T-helper 1 cell treated with Interleukin-12 subunit alpha and Interleukin-12 subunit beta and Interleukin-4 antibody, amounts not matched to agents 30 μg/mL and 1 μg/mL, for 36 hours (primary cell): Measurements from ENCODE around the gene NID1.
"Not testable (repeated sequence)": the region's sequence is repeated elsewhere in the genome, so short reads cannot be mapped to it uniquely, and the experiment has no call there.

Source experiments
- H3K27ac Mint-ChIP-seq: one replicate; pipeline ENCODE4 v1.8.0; 2021; ENCODE audit warnings: mild to moderate bottlenecking, mixed read lengths
- H3K27me3 Mint-ChIP-seq: one replicate; pipeline ENCODE4 v1.8.0; 2021; ENCODE audit warnings: low read depth, mixed read lengths
- H3K36me3 Mint-ChIP-seq: one replicate; pipeline ENCODE4 v1.8.0; 2021; ENCODE audit warnings: low read depth, mixed read lengths
- H3K4me1 Mint-ChIP-seq: one replicate; pipeline ENCODE4 v1.8.0; 2021; ENCODE audit warnings: low read depth, mixed read lengths
- H3K4me3 Mint-ChIP-seq: one replicate; pipeline ENCODE4 v1.8.0; 2021; ENCODE audit warnings: mild to moderate bottlenecking, moderate library complexity, mixed read lengths
- H3K9me3 Mint-ChIP-seq: one replicate; pipeline ENCODE4 v1.8.0; 2021; ENCODE audit warnings: mixed read lengths

NID1 gene

GRCh38 chr1:235935235-235936225 lies 129.4 kb downstream of the NID1 start:
- Mint-ChIP-seq H3K27me3 (peaks cover 9% of the 10 kb centered on the region), H3K9me3 (peaks cover 6% of the 10 kb centered on the region), H3K4me1 (peaks cover 43% of the 10 kb centered on the region), H3K27ac (no peak overlapping the region), H3K36me3 (peaks cover 9% of the 10 kb centered on the region), H3K4me3 (no peak overlapping the region)

- Mint-ChIP-seq H3K4me3 (no peak overlapping the region), H3K9me3 (peaks cover 6% of the 10 kb centered on the region), H3K36me3 (peaks cover 8% of the 10 kb centered on the region), H3K27me3 (peaks cover 9% of the 10 kb centered on the region), H3K4me1 (peaks cover 31% of the 10 kb centered on the region), H3K27ac (no peak overlapping the region)
Observed at GRCh38 chr1:235933766-235934116, 131.1 kb downstream of the NID1 start.

GRCh38 chr1:235933017-235933765 lies 131.7 kb downstream of the NID1 start:
- Mint-ChIP-seq H3K4me1 (peaks cover 25% of the 10 kb centered on the region), H3K4me3 (no peak overlapping the region), H3K9me3 (peaks cover 6% of the 10 kb centered on the region), H3K27me3 (peaks cover 9% of the 10 kb centered on the region), H3K36me3 (peaks cover 8% of the 10 kb centered on the region), H3K27ac (no peak overlapping the region)

GRCh38 chr1:235932090-235932510 lies 132.8 kb downstream of the NID1 start:
- H3K27ac Mint-ChIP-seq, result no peak overlapping the region
- H3K4me1 Mint-ChIP-seq, result peaks cover 19% of the 10 kb centered on the region
- H3K4me3 Mint-ChIP-seq, result no peak overlapping the region

GRCh38 chr1:235931171-235931738 lies 133.6 kb downstream of the NID1 start:
- Mint-ChIP-seq H3K4me1 (peaks cover 18% of the 10 kb centered on the region), H3K36me3 (peaks cover 7% of the 10 kb centered on the region), H3K27me3 (peaks cover 17% of the 10 kb centered on the region), H3K27ac (no peak overlapping the region), H3K4me3 (no peak overlapping the region), H3K9me3 (peaks cover 3% of the 10 kb centered on the region)

More at GRCh38 chr1:235932090-235932510, 132.8 kb downstream of the NID1 start:
- Mint-ChIP-seq H3K36me3 (peaks cover 8% of the 10 kb centered on the region), H3K9me3 (peaks cover 6% of the 10 kb centered on the region), H3K27me3 (peaks cover 13% of the 10 kb centered on the region)

- Mint-ChIP-seq H3K4me1 (peaks cover 11% of the 10 kb centered on the region), H3K36me3 (peaks cover 3% of the 10 kb centered on the region), H3K27me3 (peaks cover 13% of the 10 kb centered on the region), H3K9me3 (no peaks in the 10 kb centered on the region), H3K4me3 (no peak overlapping the region), H3K27ac (no peak overlapping the region)
Observed at GRCh38 chr1:235930543-235930942, 134.3 kb downstream of the NID1 start.

- Mint-ChIP-seq H3K4me3 (no peak overlapping the region), H3K36me3 (peaks cover 3% of the 10 kb centered on the region), H3K9me3 (no peaks in the 10 kb centered on the region), H3K27ac (no peak overlapping the region), H3K27me3 (peaks cover 13% of the 10 kb centered on the region), H3K4me1 (peaks cover 12% of the 10 kb centered on the region)
Observed at GRCh38 chr1:235929216-235929615, 135.7 kb downstream of the NID1 start.

GRCh38 chr1:235928197-235928596 lies 136.7 kb downstream of the NID1 start:
- Mint-ChIP-seq H3K9me3 (no peaks in the 10 kb centered on the region), H3K4me3 (no peak overlapping the region), H3K27me3 (peaks cover 13% of the 10 kb centered on the region), H3K4me1 (peaks cover 21% of the 10 kb centered on the region), H3K27ac (no peak overlapping the region), H3K36me3 (peaks cover 3% of the 10 kb centered on the region)

- H3K4me3 Mint-ChIP-seq, H3K36me3 Mint-ChIP-seq, H3K27ac Mint-ChIP-seq, H3K9me3 Mint-ChIP-seq: not testable (repeated sequence)
- Mint-ChIP-seq H3K4me1 (peaks cover 28% of the 10 kb centered on the region), H3K27me3 (peaks cover 13% of the 10 kb centered on the region)
Observed at GRCh38 chr1:235927551-235927950, 137.3 kb downstream of the NID1 start.
